Heart left ventricle (tissue), 13 donors: ENCODE results near the gene ACOXL.

Source experiments
- CTCF ChIP-seq, 12 donors: fragments of 200-600 bp; sonication (generic) in 4 of 12; IDR thresholded peaks; one replicate each; pipeline versions ENCODE4 v1.5.0 to v1.8.0; 2018 to 2022; ENCODE audit warnings: antibody characterized with exemption in 12 of 12, mild to moderate bottlenecking in 5 of 12
- POLR2A ChIP-seq, 2 donors: fragments of 450-650 bp; IDR thresholded peaks; one replicate each; pipeline ENCODE4 v1.6.1; 2017; ENCODE audit warnings: antibody characterized with exemption in 2 of 2, mild to moderate bottlenecking in 2 of 2, moderate library complexity in 2 of 2
- donor health status: ischemic (EF 13 %, LVEDD 7.1; RV severe dilation, severe dysfunction).
- donor health status: DM: no; HTN: yes; CAD: no.
- donor health status: DM: no; HTN: no; CAD: no.
- donor health status: ischemic (EF 25% LVEDD 6.9; RV normal size, moderate dysfunction).
- donor health status: ischemic (EF 25% LVEDD 5.7; RV mildly dilated, moderate dysfunction).
- donor health status: ischemic (EF 35%, LVEDD 5.7; RV mildly dilated, moderate dysfunction).
- donor health status: nonischemic (EF 11% LVEDD 7.7; RV severe dilation, severe dysfunction).
- donor health status: DM: yes; HTN: yes; CAD: no.
- donor health status: PGD.
- donor health status: ischemic (EF 29% LVEDD 5.4; RV normal size, mild dysfunction).
- donor health status: nonischemic (EF 23%, LVEDD 6.1; RV moderate dilation, normal function).

DNA sequence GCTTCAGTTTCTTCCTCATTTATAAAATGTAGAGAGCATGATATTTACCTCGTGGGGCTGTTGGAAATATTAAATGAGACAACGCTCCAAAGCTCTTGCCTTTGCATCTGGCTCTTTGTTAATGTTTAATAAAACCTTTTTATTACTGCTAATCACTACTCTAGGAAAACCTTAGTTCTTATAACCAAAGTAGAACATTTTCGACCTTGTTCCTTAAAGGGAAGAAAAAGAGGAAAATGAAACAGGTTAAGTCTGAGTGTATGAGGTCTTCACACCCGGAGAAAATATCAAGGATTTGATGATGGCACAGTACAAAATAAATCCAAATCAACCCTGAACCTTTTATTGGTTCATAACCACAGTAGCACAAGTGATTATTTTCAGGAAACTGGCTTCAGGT, 301.8 kb downstream of the ACOXL start:
- TF ChIP-seq CTCF (IDR thresholded peaks at IDR 0.05) (no peak), POLR2A (IDR thresholded peaks at IDR 0.05) (no peak)
